Esophagus mucosa (tissue), 1 donor: ENCODE results near the gene SLC39A2. TPM values are rescaled to one million over a fixed set of nuclear protein-coding genes. Genes with fewer than 3 reads are reported as not detected.
A peak's percentile ranks its signal among the peaks of the same experiment; 100 is the strongest.
"Not testable (repeated sequence)": the region's sequence is repeated elsewhere in the genome, so short reads cannot be mapped to it uniquely, and the experiment has no call there.

Source experiments
- ATAC-seq: fragments of 200-7000 bp; cut with Tn5 transposase; one replicate; pipeline ENCODE4 v1.9.1; 2020
- total RNA-seq: library from RNA; stranded (reverse); gene quantifications from one replicate; pipeline ENCODE4 v1.2.4, GENCODE V29; 2023
- donor health status: DM: yes; HTN: yes; CAD: no.

Gene SLC39A2
- total RNA-seq, 1 donor from 2014 or later: 15.7 TPM

DNA sequence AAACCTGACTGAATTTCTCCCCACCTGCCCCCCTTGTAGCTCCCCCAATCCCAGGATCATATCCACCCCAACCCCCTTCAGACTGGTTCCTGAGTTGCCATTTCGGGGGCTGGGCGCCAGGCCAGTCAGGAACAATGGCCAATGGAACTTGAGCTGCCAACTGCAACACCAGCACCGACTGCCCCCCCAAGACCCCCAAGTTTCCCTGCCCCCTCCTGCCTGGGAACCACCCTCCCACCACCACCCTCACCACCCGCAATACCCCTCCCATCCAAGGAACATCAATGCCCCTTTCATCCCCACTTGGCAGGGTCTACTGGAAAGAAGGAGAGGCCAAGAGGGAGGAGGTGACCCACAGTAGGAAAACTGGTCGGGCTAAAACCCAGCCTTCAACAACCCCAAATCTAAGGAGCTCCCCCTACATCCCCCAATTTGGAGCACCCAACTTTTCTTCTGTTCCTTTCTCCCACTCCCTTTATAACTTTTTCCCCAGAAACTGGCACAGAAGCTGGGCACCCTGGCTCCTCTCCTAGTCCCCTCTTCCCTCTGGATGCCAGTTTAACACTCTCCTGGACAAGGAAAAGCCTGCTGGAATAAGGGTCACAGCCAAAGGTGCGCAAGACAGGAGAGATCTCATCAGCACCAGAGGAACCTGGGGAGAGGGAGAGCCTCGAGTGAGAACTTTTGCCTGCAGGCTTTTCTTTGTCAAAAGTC, 27.3 kb downstream of the SLC39A2 start:
- no peak for ATAC-seq

DNA sequence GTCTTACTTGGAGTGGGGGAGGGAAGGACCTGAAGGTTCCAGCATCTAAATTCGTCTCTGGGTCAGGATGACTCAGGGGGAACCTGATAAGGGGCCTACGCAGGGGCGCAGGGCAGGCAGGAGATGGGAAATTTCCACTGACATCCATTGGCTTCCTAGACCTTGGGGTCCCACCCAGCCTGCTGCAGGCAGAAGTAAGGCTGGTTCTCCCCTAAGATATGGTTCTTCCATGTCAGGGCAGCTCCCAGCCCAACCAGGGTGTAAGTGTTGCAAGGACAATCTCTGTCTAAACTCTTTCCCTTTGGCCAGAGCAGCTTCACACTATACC, 27.9 kb downstream of the SLC39A2 start:
- ATAC-seq: no peak

- ATAC-seq: no peak
Observed at GRCh38 chr14:21029917-21030316, 30.8 kb downstream of the SLC39A2 start, which contains the start of gene TPPP2. TPPP2 (plus strand) TSS chr14:21030217; CDS start chr14:21030582, 365 bp downstream.

- no peak for ATAC-seq
Observed at GRCh38 chr14:21030531-21030930, 31.4 kb downstream of the SLC39A2 start.

- ATAC-seq: peak; percentile 79
Observed at GRCh38 chr14:21032326-21033132, 33.4 kb downstream of the SLC39A2 start.

- no peak for ATAC-seq
Observed at GRCh38 chr14:21033133-21033698, 34.1 kb downstream of the SLC39A2 start.

DNA sequence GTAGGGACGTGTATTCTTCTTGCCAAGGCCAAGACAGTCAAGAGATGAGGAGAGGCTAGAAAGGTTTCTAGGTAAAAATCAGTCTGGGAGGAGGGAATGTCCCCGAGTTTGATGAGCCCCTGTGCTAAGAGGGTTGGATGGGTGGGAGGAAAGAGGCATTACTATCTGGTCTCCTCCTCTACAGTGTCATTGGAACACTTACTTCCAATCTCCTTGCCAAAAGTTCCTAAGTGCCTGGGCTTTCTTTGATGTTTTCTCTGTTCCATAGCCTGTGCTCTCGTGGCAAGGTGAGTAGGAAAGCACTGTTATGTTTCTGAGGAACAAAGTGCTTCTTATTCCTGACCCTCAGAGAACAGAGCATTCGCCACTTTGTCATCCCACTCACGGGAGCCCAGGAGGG, 35.6 kb downstream of the SLC39A2 start, which contains the start of gene RNASE13:
RNASE13 (minus strand) TSS at position 101 of the 400 bp plus-strand sequence. CDS start 519 bp downstream, outside the sequence.
- no peak for ATAC-seq

DNA sequence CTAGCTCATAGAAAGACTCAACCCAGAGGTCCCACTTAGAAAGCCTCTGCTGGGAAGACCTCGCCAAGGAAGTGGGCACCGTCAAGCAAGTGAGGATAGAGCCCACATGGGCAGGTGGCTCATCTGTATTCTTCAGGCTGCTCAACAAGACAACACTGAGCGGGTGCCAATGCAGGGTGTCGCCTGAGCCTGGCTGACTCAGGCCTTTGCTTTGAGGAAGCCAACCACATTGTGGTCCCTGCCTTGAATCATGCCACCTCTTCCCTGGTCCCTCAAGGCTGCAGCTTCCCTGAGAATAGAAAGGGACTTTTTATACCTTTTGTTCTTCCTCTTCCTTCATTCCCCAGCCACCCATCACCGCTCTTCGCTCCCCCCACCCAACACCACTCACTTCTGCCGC, 37.7 kb downstream of the SLC39A2 start:
- peak; percentile 73 for ATAC-seq

DNA sequence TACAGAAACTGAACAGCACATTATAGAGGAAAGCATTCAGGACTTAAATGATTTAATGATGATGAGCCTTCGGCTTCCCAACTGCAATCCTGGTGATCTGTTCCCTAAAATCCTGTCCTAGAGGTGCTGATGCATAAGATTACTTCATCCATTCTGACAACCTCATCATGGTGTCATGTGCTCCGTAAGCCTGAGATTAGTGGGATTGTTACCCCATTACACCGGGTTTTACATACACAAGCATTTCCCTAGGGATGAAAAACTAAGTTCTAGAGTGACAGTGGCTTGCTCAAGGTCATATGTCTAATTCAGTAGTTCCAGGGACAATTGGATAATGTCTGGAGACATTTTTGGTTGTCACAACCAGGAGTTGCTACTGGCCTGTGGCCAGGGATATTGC, 38.1 kb downstream of the SLC39A2 start:
- ATAC-seq: no peak

DNA sequence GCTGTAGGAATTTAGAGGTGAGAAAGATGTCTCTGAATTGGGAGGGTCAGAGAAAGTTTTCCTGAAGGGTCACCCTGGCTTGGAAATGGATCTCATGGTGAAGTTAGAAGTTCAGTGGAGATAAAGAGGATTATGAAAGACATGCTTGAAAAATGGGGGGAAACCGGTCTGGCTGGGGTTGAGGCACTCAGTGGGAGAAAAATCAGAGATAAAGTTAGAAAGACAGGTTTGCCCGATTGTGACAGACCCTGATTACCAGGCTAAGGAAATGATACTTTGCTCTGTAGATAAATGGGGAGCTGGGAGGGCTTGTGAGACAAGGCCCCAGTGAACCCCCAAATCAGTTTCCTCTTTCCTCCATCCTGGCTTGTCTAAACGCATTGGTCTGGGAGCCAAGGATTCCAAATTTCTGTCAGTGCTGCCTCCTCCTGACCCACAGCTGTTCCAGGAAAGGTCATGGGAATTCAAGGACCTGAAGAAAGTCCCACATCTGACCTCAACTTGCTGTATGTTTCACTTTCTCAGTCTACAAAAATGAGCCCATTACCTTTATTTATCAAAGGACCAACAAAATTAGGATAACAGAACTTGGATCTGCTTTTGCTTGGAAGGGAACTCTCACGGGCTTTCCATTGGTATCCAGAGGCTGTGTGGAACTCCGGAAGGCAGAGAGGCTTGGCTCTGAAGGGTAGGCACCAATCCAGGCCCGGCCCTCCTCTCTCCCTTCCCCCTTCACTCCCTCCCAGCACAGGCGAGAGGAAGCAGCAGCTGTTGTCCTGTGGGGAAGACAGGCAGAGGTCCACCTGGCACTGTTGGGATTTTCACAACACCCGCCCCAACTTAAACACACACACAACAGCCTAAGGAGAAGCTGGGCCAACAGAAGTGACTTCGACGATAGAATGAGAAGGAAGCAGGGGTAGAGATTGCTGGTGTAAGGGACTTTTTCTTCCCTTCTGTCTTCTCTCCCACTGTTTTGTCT, 39.6 kb downstream of the SLC39A2 start:
- peak; percentile 30 for ATAC-seq

DNA sequence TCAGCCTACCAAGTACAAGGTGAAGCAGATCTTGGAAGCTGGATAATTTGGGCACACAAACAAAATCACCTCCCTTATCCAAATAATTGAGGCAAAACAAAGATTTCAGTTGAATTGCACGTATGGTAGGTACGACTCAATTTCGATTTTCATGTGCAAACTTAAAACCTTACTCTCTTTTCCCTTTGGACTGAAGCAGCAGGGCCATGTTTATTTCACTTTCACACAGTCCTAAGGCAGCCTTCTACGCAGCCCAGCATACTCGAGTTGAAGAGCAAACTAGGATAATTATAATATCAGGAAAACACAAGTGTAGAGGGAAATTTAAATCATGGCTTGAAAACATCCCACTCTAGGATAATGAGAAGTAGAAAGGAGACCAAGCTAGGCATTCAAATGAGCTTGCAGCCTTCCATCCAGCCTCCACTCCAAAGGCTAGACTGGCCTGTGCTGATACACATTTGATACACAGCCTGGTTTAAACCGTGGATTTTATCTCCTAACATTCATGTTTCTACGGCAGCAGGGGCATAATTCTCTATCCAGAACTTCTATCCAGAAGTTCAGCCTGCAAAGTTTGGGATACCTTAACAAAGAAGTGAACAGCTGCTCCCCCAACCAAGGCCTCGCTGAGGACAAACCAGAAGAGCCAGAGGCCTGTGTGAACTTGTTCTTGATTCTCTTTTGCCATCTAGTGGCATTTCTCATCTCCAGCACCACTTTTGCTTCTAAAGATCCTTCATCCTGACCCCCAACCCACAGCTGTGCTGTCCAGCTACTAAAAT, 40.7 kb downstream of the SLC39A2 start:
- ATAC-seq: peak; percentile 33

DNA sequence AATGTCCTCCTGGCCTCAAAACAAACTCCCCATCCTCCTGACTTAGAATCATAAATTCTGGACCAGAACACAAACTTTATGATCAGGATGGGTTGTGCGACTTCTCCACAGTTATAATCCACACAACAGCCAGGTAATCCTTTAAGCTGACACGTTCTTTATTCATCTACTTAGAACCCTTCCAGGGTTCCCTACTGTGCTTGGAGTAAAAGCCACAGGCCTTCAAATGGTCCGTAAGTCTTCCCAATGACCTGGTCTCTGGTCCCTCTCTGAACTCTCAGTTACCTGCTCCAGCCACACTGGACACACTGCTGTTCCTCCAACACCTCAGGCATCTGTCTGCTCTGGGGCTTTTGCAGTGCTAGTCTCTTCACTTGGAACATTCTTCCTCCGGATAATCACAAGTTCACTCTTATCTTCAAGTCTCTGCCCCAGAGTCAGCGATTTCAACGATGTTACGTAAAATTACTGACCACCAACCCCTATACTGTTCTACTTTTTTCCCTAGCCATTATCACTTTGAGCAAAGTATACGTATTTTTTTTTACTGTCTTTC, 41.4 kb downstream of the SLC39A2 start:
- ATAC-seq: no peak

DNA sequence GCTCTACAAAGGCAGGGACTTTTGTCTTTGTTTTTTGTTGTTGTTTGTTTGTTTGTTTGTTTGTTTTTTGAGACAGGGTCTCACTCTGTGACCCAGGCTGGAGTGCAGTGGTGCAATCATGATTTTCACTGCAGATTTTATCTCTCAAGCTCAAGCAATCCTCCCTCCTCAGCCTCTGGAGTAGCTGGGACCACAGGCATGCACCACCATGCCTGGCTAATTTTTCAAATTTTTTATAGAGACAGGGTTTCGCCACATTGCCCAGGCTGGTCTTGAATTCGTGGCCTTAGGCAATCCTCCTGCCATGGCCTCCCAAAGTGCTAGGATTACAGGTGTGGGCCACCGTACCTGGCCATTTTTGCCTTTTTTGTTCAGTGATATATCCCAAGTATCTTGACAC, 41.8 kb downstream of the SLC39A2 start:
- not testable (repeated sequence) for ATAC-seq

- ATAC-seq: peak; percentile 85
Observed at GRCh38 chr14:21041676-21042433, 42.8 kb downstream of the SLC39A2 start, which contains the start of gene RNASE7. RNASE7 (plus strand) TSS chr14:21042362; CDS start chr14:21042993, 631 bp downstream.

GRCh38 chr14:21042918-21043317, 43.8 kb downstream of the SLC39A2 start:
- ATAC-seq: peak; percentile 25

GRCh38 chr14:21043387-21043973, 44.4 kb downstream of the SLC39A2 start:
- ATAC-seq: no peak

DNA sequence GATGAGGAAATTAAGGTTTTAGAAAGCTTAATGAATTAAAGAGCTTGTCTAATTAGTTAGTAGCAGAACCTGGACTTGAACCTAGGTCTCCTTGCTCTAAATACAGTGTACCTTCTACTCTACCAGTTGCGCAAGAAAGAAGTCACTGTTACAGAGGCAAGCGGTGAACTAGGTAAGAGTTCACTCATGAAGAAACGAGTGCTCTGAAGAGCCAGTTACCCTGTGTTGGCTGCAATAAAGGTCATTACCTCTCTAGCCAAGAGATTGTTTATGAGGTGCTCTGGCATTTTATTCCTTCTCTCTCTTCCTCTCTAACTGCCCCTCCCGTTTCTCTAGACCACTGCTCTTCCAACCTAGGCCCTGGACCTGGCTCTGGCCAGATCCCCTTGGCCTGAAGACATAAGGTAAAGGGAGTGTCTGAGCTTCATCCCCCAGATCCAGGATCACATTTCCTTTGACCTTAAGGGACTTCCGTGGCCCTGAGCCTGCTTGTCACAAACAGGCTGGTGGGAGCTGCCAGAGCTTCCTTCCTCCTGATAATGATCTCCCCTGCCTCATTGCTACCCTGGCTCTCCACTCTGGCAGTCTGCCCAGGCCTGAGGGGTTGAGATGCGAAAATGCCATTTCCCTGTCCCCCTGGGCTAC, 45.0 kb downstream of the SLC39A2 start:
- no peak for ATAC-seq

GRCh38 chr14:21047378-21047781, 48.3 kb downstream of the SLC39A2 start:
- no peak for ATAC-seq

DNA sequence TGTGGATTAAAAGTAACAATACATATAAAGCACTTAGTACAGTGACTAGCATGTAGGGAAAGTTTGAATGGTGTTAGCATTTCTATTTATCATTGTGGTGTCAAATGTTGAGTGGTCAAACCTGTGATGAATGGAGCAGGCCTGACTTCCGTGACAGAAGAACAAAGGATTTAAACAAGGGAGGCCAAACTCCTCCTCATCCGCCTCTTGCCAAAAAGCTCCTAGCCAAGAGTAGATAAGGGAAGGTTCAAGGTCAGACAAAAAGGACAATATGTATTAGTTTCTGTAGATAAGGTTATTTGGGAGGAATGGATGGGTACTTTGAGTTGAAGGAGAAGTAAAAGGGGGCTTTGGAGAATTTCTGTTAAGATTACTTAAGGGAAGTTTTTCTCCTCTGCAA, 49.5 kb downstream of the SLC39A2 start:
- ATAC-seq: no peak
